Measurements from ENCODE around the gene MYO1A. TPM values are rescaled to one million over a fixed set of nuclear protein-coding genes. Genes with fewer than 3 reads are reported as not detected.
"Not testable (repeated sequence)": the region's sequence is repeated elsewhere in the genome, so short reads cannot be mapped to it uniquely, and the experiment has no call there.

MYO1A gene
- total RNA-seq, 8 experiments from 2014 or later = 0.31 to 0.67 (median 0.34) TPM; not detected in 4

DNA sequence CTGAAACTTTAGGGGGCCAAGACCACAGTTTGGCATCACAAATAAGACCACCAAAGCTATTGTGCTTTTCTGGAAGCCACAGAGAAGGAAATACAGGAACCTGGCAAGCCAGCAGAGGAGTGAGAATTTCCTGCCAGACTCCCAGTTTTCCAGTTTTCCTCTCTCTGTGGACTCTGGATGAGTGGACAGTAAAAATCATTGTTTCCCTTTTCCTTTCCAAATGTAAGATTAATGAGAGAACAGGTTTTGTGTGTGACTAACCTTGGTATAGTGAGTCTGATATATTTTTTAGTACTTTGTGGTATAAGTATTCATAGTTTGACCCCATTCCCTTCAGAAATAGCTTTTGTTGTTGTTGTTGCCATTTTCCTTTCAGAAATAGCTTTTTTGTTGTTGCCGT lies 31.0 kb downstream of the MYO1A start:
- in situ Hi-C loops (cut with MboI; ENCODE audit: low pct_unique_long_range_greater_than_20kb in 2 of 9, low sequenced_read_pairs in 9 of 9, unreplicated experiment in 9 of 9) = loop anchor here in 1 of 9 experiments (10.0 kb wide), 1 partner anchor 46 kb away; no protein-coding TSS in a partner anchor
- no peak for ATAC-seq (replicated peaks in 6 of 8)
- 67 to 100% (median 95%) methylated on average over 1 of the region's 1 CpG; no CpG with 5 or more reads in 2 of the 10 experiments for WGBS, 10 experiments
- no peaks in the 10 kb centered on the region for H3K4me1 ChIP-seq (replicated peaks in 1 of 2)
- no peak overlapping the region for H3K4me3 ChIP-seq
- H3K27ac ChIP-seq = no peak overlapping the region

DNA sequence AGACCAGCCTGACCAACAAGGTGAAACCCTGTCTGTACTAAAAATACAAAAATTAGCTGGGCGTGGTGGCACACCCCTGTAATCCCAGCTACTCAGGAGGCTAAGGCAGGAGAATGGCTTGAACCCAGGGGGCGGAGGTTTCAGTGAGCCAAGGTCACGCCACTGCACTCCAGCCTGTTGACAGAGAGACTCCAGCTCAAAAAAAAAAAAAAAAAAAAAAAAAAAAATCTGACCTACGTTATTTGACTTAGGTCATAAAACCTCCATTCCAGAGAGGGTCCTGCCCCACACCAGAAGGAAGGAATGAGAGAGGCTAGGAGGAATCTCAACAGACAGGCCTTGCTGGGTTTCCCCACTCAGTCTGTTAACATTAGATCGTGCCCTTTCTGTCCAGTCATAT lies 31.6 kb downstream of the MYO1A start:
- 42 to 100% (median 74%) methylated on average over 1 to 4 of the region's 5 CpGs for WGBS, 10 experiments
- H3K27ac ChIP-seq; H3K4me1 ChIP-seq (replicated peaks in 1 of 2); ATAC-seq (replicated peaks in 6 of 8); H3K4me3 ChIP-seq: not testable (repeated sequence)
- in situ Hi-C loops (cut with MboI; ENCODE audit: low pct_unique_long_range_greater_than_20kb in 2 of 9, low sequenced_read_pairs in 9 of 9, unreplicated experiment in 9 of 9) = loop anchor here in 1 of 9 experiments (10.0 kb wide), 1 partner anchor 46 kb away; no protein-coding TSS in a partner anchor

DNA sequence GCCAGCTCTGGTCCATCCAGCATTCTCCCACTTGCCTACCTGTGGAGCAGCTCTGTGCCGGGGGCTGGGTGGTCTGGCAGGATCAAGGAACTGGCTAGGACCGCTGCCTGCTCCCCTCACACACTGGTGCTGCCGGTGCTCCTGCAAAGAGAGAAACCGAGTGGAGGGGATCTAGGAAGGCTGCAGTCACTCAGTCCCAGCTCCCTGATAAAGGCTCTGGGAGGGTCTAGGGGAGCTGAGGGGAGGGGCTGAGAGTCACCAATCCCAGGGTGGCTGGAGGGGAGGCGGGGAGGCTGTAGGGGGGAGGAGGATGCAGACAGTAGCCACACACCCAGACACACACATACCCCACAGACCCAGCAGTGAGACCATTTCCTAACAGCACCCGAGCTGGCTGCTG lies 33.6 kb downstream of the MYO1A start, which contains the start of gene TAC3:
TSS of gene TAC3 (minus strand) at position 182 of the 400 bp plus-strand sequence. CDS start 732 bp downstream, outside the sequence.
- no peak within 1 kb of the TSS for H3K27ac ChIP-seq
- peak in 3 of 8 experiments; percentile 20 to 35 (median 22) for ATAC-seq (replicated peaks in 6 of 8)
- 0 to 80% (median 60%) methylated on average over 1 of the region's 6 CpGs; no CpG with 5 or more reads in 6 of the 10 experiments for WGBS, 10 experiments
- in situ Hi-C loops (cut with MboI; ENCODE audit: low pct_unique_long_range_greater_than_20kb in 2 of 9, low sequenced_read_pairs in 9 of 9, unreplicated experiment in 9 of 9) = loop anchor here in 1 of 9 experiments (10.0 kb wide), 1 partner anchor 48 kb away; no protein-coding TSS in a partner anchor
- no peak within 1 kb of the TSS for H3K4me3 ChIP-seq
- no peaks in the 10 kb centered on the region for H3K4me1 ChIP-seq (replicated peaks in 1 of 2)

DNA sequence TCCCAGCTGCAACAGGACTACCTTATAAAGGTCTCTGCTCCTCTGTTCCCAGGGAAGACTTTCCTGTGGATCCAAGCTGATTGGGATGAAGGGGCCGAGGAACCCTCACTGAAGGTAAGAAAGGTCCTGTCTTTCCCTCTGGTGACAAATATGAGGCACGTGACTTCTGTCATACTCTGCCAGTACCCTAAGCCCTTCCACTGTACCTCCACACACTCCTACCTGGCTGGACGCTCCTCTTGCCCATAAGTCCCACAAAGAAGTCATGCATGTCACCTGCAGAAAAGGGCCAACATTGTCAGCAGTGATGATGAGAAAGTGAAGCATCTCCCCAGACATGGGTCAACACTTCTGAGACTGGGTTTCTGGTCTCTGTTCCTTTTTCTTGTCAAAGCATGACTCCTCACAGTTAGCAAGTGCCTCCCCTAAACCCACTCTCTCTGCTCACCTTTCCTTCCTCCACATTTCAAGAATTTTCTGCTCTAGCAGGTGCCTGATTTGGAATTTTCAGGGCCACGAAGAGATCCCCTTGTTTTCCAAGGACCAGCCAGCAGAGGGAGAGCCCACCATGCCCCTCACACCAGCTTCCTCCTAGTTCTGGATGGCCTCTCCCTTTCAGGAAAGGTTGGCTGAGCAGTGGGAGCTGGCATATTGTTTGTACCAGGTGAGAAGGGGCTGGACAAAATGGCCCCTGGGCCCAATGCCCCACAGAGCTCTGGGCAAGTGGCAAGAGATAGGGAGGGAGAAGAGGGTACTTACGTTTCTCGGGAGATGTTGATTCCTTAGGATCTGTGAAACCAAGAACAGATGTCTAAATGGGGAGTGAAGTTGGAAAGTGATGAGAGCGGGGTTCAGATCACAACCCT lies 37.1 kb downstream of the MYO1A start:
- no peak for ATAC-seq (replicated peaks in 6 of 8)
- in situ Hi-C loops (cut with MboI; ENCODE audit: low pct_unique_long_range_greater_than_20kb in 2 of 9, low sequenced_read_pairs in 9 of 9, unreplicated experiment in 9 of 9) = loop anchor here in 1 of 9 experiments (10.0 kb wide), 1 partner anchor 52 kb away; no protein-coding TSS in a partner anchor
- peaks cover 0 to 9% of the 10 kb centered on the region in 2 donors for H3K4me1 ChIP-seq (replicated peaks in 1 of 2)
- WGBS, 10 experiments = 40 to 84% (median 50%) methylated on average over 1 to 6 of the region's 7 CpGs; no CpG with 5 or more reads in 1 of the 10 experiments
- no peak overlapping the region for H3K27ac ChIP-seq
- H3K4me3 ChIP-seq = no peak overlapping the region

DNA sequence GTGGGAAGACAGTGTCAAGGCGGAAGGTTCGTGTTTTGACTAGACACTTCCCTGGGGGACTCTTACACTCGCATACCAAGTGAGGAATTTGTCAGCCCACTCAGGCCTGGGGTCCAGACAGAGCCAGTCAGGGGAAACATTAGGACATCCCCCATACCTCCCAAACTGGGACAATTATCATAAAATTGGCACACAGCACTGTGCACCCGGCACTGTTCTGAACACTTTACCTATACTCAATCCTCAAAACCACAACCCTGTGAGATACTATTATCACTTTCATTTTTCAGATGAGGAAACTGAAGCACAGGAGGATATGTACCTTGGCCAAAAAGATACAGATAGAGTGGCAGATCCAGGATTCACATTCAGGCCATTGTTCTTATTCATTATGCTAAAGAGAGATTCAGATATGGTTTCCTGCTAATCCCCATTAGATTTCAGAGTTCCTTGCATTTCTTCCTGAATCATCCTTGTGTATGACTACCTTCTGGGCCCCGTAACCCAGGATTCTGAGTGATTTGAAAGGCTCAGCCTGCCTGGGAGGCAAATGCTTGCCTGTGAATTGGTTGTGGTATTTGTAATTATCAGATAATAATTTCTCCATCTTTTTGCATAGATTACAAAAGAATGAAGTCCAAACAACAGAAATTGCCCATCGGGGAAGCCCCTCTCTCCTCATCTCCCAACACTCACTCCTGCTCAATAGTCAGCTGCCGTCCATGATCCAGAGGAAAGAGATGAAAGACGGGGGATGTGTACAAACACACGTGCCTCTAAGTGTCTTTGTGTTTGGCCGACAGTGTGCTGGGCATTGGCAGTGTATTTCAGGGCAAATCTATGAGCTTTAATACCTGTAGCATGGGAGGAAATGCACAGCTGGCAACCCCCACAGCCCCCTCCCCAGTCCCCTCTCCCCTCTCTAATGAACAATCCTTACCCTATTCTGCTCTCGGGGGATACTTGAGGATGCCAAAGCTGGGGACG lies 38.2 kb downstream of the MYO1A start:
- Histone ChIP-seq H3K27ac (no peak overlapping the region), H3K4me3 (no peak overlapping the region), H3K4me1 (replicated peaks in 1 of 2) (peaks cover 0 to 9% of the 10 kb centered on the region in 2 donors)
- peak in 3 of 8 experiments; percentile 28 to 46 (median 39) for ATAC-seq (replicated peaks in 6 of 8)
- 28 to 78% (median 40%) methylated on average over 2 to 9 of the region's 12 CpGs; no CpG with 5 or more reads in 3 of the 10 experiments for WGBS, 10 experiments
- in situ Hi-C loops (cut with MboI; ENCODE audit: low pct_unique_long_range_greater_than_20kb in 2 of 9, low sequenced_read_pairs in 9 of 9, unreplicated experiment in 9 of 9) = loop anchor here in 1 of 9 experiments (10.0 kb wide), 1 partner anchor 53 kb away; no protein-coding TSS in a partner anchor

DNA sequence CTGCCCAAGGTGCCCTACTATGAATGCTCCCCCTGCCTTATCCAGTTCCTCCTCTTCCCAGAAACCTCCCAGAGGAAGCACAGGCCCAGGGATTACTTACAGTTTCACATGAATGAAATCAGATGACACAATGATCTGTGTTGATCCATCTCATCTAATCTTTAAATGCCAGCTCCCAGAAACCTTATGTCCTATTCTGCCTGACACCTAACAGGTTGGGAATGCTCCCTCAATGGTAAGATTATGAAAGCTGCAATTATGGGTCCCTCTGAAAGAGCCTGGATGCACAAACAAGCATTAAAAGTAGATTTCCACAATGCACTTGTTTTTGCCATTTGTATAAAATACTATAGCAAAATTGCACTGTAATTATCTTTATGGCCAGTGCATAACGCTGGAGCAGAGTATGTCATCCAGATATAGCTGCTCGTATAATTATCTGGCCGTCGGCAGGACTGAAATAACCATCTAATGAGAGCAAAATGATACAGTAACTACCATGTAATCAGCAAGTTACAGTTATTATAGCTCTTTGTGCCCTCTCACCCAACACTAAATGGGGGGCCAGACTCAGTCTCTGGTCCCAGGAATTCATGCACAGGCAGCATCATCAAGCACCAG lies 39.2 kb downstream of the MYO1A start:
- Histone ChIP-seq H3K27ac (no peak overlapping the region), H3K4me3 (no peak overlapping the region), H3K4me1 (replicated peaks in 1 of 2) (peaks cover 0 to 9% of the 10 kb centered on the region in 2 donors)
- in situ Hi-C loops (cut with MboI; ENCODE audit: low pct_unique_long_range_greater_than_20kb in 2 of 9, low sequenced_read_pairs in 9 of 9, unreplicated experiment in 9 of 9) = loop anchor here in 1 of 9 experiments (10.0 kb wide), 1 partner anchor 54 kb away; no protein-coding TSS in a partner anchor
- 62 to 100% (median 90%) methylated on average over 1 to 4 of the region's 4 CpGs; no CpG with 5 or more reads in 4 of the 10 experiments for whole genome bisulfite sequencing, 10 experiments
- no peak for ATAC-seq (replicated peaks in 6 of 8)

DNA sequence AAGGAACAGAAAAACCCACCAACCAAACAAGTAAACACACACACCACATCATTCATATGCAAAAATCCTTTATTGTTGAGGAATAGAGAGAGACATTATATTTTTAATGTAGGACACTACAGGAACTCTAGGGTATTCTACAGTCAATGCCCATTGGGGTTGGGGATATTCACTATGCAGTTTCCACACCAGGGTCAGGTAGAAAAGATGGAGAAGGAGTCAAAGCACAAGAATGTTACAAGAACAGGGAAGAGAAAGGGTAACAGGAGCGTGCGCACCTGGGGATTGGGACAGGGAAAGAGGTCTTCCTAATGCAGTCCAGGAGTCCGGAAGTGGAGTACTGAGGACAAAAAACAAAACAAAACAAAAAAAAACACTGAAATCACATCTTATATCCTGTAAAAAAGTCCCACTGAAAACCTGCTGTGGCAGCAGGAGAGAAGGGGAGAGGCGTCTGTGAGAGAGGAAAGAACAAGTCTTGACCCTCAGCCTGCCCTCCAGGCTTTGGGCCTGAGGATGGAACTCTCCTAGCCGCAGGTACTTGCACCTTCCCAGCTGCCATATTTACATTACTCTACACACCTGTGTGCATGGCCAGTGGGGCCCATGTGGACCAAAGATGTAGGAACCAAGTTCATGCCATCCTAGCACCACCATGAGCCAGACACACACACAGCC lies 39.8 kb downstream of the MYO1A start:
- ATAC-seq (replicated peaks in 6 of 8) = no peak
- WGBS, 10 experiments = 82 to 100% (median 95%) methylated on average over 1 to 5 of the region's 5 CpGs; no CpG with 5 or more reads in 2 of the 10 experiments
- Histone ChIP-seq H3K27ac (no peak overlapping the region), H3K4me3 (no peak overlapping the region), H3K4me1 (replicated peaks in 1 of 2) (peaks cover 4 to 12% of the 10 kb centered on the region in 2 donors)
- in situ Hi-C loops (cut with MboI; ENCODE audit: low pct_unique_long_range_greater_than_20kb in 2 of 9, low sequenced_read_pairs in 9 of 9, unreplicated experiment in 9 of 9) = loop anchor here in 2 of 9 experiments (10.0 kb wide), 1 partner anchor 55 kb away; no protein-coding TSS in a partner anchor

DNA sequence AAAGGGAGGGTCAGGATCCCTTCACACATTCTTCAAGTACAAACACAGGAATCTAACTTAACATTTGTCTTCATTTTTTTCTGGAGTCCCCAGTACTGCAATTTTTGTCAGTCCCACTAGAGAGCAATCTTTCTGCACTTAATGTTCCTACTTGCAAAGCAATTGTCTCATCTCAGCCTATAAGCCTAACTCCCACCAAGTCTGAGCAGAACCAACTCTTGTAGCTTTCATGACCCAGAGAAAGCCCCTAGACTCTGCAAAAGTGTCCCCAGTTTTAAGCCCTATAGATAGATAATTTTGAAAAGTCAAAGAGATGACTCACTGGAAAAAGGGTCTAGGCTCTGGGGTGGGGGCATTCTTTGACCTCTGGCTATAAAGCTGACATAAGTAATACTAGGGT lies 41.8 kb downstream of the MYO1A start:
- ATAC-seq (replicated peaks in 6 of 8) = peak in 4 of 8 experiments; percentile 5 to 30 (median 10)
- H3K4me3 ChIP-seq = no peak overlapping the region
- H3K27ac ChIP-seq = no peak overlapping the region
- in situ Hi-C loops (cut with MboI; ENCODE audit: low pct_unique_long_range_greater_than_20kb in 2 of 9, low sequenced_read_pairs in 9 of 9, unreplicated experiment in 9 of 9) = loop anchor here in 1 of 9 experiments (10.0 kb wide), 1 partner anchor 57 kb away; no protein-coding TSS in a partner anchor
- peaks cover 7 to 15% of the 10 kb centered on the region in 2 donors for H3K4me1 ChIP-seq (replicated peaks in 1 of 2)

DNA sequence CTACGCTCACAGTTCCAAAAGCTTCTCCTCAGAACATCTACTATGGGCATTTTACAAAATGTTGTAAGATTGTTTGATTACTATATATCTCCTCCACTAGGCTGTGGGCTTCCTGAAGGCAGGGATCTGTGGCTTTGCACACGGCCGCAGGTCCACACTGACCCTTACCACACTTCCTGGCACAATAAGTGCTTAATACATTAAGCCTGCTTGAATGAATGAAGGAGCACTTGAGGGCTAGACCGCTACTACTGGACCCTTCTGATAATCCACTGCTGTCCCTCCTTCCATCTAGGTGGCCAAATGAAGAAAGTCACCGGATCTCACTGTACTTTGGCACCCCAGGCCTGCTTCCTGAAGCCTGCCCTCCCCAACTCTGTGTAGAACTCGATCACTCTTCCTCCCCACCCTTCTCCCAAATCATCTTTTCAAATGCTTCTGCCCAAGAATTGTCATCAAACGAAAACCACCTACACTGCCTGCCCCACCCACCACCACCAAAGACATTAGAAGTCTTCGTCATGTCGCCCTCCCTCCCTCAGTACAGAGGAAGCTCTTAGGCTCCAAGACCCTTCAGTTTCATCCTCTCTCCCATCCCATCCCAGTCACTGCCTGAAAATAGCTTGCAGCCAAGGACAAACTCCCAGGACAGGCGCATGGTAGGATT lies 43.0 kb downstream of the MYO1A start:
- 48 to 92% (median 87%) methylated on average over 1 to 9 of the region's 10 CpGs; no CpG with 5 or more reads in 3 of the 10 experiments for WGBS, 10 experiments
- peak overlapping the region; percentile 62 to 96 (median 95) for H3K4me3 ChIP-seq
- no peak overlapping the region for H3K27ac ChIP-seq
- ATAC-seq (replicated peaks in 6 of 8) = no peak
- H3K4me1 ChIP-seq (replicated peaks in 1 of 2) = peaks cover 7 to 15% of the 10 kb centered on the region in 2 donors
- in situ Hi-C loops (cut with MboI; ENCODE audit: low pct_unique_long_range_greater_than_20kb in 2 of 9, low sequenced_read_pairs in 9 of 9, unreplicated experiment in 9 of 9) = loop anchor here in 1 of 9 experiments (10.0 kb wide), 1 partner anchor 58 kb away; no protein-coding TSS in a partner anchor

DNA sequence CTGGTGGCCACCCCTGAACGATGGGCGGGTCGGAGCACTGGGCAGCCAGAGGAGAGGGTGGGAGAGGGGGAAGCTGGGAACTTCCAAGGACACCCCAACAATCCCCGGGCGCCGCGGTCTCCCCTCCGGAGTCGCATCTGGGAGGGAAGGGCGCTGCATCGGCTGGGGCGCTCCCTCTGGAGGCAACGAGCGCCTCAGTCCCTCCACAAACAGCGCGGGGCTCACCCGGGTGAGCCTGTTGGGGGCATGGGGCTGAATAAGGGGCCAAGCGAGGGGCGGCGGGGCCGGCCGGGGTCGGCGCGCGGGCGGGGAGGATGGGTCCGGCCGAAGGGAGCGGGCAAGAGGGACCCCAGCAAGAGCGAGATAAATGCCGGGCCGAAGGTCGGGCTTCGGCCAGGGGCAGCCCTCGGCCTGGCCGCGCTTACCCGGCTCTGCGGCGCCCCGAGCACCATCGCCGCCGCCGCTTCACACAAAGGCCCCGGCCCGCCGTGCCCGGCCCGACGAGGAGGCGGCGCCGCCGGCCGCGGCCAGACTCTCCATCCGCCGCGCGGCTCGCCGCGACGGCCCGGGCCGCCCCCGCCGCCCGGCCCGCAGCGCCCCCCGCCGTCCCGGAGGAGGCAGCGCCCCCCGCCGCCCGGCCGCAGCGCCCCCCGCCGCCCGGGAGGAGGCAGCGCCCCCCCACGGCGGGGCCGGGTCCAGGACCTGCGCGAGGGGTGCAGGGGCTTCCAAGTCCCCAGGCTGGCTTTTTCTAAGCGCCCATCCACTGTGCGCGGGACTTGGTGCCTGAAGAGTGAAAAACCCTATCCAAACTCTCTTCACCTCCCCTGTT lies 43.7 kb downstream of the MYO1A start, which contains the start of gene ZBTB39:
TSS of gene ZBTB39 (minus strand) at position 567 of the 829 bp plus-strand sequence. CDS start 1,629 bp downstream, outside the sequence.
- in situ Hi-C loops (cut with MboI; ENCODE audit: low pct_unique_long_range_greater_than_20kb in 2 of 9, low sequenced_read_pairs in 9 of 9, unreplicated experiment in 9 of 9) = loop anchor here in 1 of 9 experiments (10.0 kb wide), 1 partner anchor 59 kb away; no protein-coding TSS in a partner anchor
- Histone ChIP-seq H3K4me1 (replicated peaks in 1 of 2) (peaks cover 7 to 15% of the 10 kb centered on the region in 2 donors), H3K27ac (peak within 1 kb of the TSS; percentile 26 to 78), H3K4me3 (peak within 1 kb of the TSS; percentile 62 to 96 (median 95))
- ATAC-seq (replicated peaks in 6 of 8) = peak; percentile 82 to 94 (median 88)
- 0% methylated on average over 11 of the region's 94 CpGs; no CpG with 5 or more reads in 9 of the 10 experiments for whole genome bisulfite sequencing, 10 experiments
